ENCODE data around the gene RBSN. TPM values are rescaled to one million over a fixed set of nuclear protein-coding genes. Genes with fewer than 3 reads are reported as not detected.

Gene RBSN
- total RNA-seq, 2 experiments from 2014 or later, result 15.7 to 21.8 TPM

Other genes starting within 250 kb of the RBSN start
- 10 to 100 TPM; 56.5 to 69.7 TPM for gene NR2C2, start 151.6 kb downstream of the RBSN start, total RNA-seq
- gene MRPS25, start 33.8 kb downstream of the RBSN start, total RNA-seq, result 10 to 100 TPM; 65.3 to 66.9 TPM
- 10 to 100 TPM; 28.1 to 28.4 TPM for gene CAPN7, start 107.1 kb upstream of the RBSN start, total RNA-seq
- gene SH3BP5, start 233.4 kb upstream of the RBSN start, total RNA-seq, result 10 to 100 TPM; 19.4 to 30.3 TPM